Measurements from ENCODE around the gene NFAT5.

GRCh38 chr16:69544088-69544487 is 21.7 kb upstream of the NFAT5 start:
- TF ChIP-seq CTCF (conservative IDR thresholded peaks at IDR 0.05; ENCODE audit: low read length) (no peak), EZH2phosphoT487 (IDR thresholded peaks at IDR 0.05; ENCODE audit: borderline replicate concordance, low read depth, low read length) (no peak)
